ENCODE data around the gene RNU1-3. TPM values are rescaled to one million over a fixed set of nuclear protein-coding genes. Genes with fewer than 3 reads are reported as not detected.
A peak's percentile ranks its signal among the peaks of the same experiment; 100 is the strongest.
"Not testable (repeated sequence)": the region's sequence is repeated elsewhere in the genome, so short reads cannot be mapped to it uniquely, and the experiment has no call there.

The RNU1-3 gene
- total RNA-seq, 1 donor from 2014 or later = 6,195 TPM

DNA sequence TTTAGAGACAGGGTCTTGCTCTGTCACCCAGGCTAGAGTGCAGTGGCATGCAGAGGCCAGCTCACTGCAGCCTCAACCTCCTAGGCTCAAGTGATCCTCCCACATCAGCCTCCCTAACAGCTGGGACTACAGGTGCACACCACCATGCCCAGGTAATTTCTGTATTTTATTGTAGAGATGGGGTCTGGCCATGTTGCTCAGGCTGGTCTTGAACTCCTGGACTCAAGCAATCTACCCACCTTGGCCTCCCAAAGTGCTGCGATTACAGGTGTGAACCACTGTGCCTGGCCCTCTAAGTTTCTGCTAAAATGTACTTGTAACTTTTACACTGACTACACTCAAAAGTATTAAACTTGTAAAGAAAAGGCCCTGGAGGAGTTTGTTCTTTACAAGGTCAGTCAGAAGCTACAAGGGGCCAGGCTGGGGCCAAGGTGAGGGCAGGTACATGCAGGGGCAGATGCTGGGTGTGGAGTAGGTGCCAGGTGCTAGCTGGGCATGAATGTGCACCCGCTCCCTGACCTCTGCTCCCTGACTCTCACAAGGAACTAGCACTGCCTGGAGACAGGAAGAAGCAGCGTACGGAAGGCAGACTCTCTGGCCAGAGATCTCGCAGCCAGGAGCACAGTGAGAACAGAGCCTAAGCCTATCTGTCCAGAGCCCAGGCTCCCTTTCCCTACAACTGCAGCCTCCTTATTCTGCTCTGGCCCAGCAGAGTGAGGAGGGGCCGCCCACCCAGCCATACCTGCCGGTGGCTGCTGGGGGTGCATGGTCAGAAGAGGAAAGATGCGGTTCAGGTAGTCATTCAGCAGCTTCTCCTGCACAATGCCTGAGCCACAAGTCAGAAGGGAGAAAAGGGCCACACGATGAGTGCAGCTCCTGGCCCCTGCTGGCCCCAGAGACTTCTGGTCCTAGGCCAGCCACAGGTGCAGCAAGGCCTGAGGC is 24.5 kb downstream of the RNU1-3 start:
- peak; percentile 72 for DNase-seq (ENCODE audit: low spot score)
- intact Hi-C loops (cut with DNase I) = not testable (repeated sequence)

DNA sequence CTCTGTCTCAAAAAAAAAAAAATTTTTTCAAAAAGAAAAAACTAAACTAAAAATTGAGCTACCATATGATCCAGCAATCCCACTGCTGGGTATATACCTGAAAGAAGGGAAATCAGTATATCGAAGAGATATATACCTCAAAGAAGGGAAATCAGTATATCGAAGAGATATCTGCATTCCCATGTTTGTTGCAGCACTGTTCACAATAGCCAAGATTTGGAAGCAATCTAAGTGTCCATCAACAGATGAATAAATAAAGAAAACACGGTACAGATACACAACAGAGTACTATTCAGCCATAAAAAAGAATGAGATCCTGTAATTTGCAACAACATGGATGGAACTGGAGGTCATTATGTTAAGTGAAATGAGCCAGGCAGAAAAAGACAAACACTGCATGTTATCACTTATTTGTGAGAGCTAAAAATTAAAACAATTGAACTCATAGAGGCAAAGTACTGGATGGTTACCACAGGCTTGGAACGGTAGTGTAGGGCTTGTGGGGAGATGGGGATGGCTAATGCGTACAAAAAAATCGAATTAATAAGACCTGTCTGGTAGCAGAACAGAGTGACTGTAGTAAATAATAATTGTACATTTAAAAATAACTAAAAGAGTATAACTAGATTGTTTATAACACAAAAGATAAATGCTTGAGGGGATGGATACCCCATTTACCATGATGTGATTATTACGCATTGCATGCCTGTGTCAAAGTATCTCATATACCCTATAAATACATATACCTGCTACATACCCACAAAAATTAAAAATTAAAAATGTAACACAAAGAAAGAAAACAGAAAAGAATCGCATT is 25.4 kb downstream of the RNU1-3 start:
- intact Hi-C loops (cut with DNase I) = not testable (repeated sequence)

GRCh38 chr1:16639091-16640031 is 27.4 kb downstream of the RNU1-3 start:
- peak; percentile 76 for DNase-seq (ENCODE audit: low spot score)
- intact Hi-C loops (cut with DNase I) = not testable (repeated sequence)

More for the DNA sequence above, 25.4 kb downstream of the RNU1-3 start:
- DNase-seq (ENCODE audit: low spot score) = not testable (repeated sequence)

GRCh38 chr1:16637941-16638778 is 28.6 kb downstream of the RNU1-3 start:
- DNase-seq (ENCODE audit: low spot score) = peak; percentile 75
- intact Hi-C loops (cut with DNase I) = not testable (repeated sequence)

DNA sequence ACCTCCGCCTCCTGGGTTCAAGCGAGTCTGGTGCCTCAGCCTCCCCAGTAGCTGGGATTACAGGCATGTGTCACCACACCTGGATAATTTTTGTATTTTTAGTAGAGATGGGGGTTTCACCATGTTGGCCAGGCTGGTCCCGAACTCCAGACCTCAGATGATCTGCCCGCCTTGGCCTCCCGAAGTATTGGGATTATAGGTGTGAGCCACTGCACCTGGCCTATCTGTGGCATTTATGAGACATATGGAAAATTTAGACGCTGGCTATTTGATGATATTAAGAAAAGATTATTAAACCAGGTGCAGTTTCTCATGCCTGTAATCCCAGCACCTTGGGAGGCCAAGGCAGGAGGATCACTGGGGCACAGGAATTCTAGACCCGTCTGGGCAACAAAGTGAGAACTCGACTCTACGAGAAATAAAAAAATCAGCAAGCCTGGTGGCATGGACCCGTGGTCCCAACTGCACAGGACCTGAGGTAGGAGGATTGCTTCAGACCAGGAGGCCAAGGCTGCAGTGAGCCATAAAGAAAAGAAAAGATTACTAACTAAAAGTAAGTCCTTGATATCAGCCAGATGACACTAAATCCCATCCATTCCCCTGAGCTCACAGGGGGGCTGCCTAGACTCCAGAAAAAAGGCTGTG is 30.1 kb downstream of the RNU1-3 start:
- intact Hi-C loops (cut with DNase I) = not testable (repeated sequence)
- DNase-seq (ENCODE audit: low spot score) = peak; percentile 75

DNA sequence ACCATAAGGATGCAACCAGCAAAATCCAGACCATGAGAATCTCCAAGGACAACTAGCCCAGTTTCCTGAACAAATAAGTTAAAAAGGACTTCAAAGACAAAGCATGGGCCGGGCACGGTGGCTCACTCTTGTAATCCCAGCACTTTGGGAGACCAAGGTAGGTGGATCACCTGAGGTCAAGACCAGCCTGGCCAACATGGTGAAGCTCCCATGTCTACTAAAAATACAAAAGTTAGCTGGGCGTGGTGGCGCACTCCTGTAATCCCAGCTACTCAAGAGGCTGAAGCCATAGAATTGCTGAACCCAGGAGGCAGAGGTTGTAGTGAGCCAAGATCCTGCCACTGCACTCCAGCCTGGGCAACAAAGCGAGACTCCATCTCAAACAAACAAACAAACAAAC is 30.8 kb downstream of the RNU1-3 start:
- DNase-seq (ENCODE audit: low spot score) = peak; percentile 75
- intact Hi-C loops (cut with DNase I) = not testable (repeated sequence)

DNA sequence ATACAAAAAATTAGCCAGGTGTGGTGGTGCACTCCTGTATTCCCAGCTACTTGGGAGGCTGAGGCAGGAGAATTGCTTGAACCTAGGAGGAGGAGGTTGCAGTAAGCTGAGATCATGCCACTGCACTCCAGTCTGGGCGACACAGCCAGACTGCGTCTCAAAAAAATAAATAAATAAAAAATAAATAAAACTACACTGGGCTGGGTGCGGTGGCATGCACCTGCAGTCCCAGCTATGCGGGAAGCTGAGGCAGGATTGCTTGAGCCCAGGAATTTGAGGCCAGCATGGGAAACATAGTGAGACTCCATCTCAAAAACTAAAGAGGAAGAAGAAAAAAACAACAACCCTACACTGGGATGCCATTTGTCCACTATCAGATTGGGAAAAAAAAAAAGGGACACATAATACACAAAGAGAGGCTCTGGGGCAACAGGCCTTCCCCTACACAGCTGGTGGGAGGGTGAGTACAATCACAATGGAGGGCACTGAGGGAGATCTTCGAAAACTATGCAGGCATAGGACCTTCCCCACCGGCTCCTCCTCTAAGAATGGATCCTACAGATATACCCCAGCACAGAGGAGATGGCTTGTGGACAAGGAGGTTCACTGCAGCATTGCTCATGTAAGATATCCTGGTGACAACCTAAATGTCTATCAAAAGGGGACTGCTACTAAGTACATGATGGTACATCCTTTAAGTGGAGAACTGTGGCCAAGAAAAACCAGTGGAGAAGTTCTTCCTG is 33.0 kb downstream of the RNU1-3 start:
- intact Hi-C loops (cut with DNase I) = not testable (repeated sequence)
- peak; percentile 74 for DNase-seq (ENCODE audit: low spot score)

DNA sequence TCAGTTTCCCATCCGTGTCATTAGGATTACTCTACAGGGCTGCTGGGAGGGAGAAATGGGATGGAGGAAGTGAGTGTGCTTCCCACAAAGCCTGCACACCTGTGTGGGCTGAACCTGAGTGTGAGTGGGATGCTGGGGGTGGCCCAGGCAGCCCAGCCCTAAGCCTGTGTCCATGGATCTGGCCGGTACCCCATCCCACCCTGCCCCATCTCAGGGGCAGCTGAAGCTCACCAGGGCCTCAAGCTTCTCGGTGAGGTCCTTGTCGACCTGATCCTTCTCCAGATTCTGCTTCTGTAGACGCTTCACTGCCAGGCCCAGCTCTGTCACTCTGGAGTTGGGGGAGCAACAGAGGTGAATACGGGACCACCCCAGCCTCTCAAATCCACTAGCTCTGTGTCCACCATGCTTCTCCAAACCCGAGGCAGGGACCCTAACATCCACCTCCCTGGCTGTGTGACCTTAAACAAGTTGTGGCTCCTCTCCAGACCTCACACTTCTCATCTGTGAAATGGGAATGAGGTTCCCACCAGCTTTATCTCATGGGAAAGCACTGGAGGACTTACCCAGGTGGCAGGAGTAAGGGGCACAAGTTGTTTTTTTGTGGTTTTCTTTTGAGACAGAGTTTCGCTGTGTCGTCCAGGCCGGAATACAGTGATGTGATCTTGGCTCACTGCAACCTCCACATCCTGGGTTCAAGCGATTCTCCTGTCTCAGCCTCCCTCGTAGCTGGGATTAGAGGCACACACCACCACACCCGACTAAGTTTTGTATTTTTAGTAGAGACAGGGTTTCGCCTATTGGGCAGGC is 34.5 kb downstream of the RNU1-3 start:
- intact Hi-C loops (cut with DNase I); DNase-seq (ENCODE audit: low spot score): not testable (repeated sequence)

- intact Hi-C loops (cut with DNase I) = no loop called here
- DNase-seq (ENCODE audit: low spot score) = peak; percentile 75
Observed at GRCh38 chr1:16631248-16632043, 35.3 kb downstream of the RNU1-3 start.

DNA sequence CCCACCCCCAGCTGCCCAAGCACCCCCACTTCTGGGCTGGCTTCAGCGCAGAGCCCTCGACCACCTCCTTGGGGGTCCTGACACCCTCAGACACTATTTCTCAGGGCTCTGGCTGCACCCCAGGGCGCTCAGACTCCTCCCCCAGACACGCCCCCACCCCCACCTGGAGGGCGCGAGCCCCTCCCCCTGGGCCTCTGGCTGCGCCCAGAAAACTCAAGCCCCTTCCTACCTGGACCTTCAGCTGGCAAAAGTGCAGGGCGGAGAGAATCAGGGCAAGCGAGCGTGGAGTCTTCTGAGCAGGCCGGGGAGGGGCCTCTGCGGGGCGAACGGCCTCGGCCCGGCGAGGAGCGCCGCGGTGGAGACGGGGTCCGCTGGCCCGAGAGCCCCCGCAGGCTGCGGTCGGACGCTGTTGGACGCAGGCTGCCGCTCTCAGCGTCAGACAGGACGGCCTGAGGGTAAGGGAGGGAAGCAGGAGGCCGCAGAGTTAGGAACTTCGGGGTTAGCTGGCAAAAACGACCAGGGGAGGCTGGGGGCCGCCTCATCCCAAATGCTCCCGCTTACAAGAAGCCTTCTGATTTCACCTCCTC is 36.0 kb downstream of the RNU1-3 start:
- DNase-seq (ENCODE audit: low spot score) = peak; percentile 77

GRCh38 chr1:16629916-16630530 is 36.7 kb downstream of the RNU1-3 start:
- peak; percentile 76 for DNase-seq (ENCODE audit: low spot score)
- intact Hi-C loops (cut with DNase I) = not testable (repeated sequence)

More for the DNA sequence above, 36.0 kb downstream of the RNU1-3 start:
- intact Hi-C loops (cut with DNase I) = no loop called here

- intact Hi-C loops (cut with DNase I) = no loop called here
- peak; percentile 81 for DNase-seq (ENCODE audit: low spot score)
Observed at GRCh38 chr1:16628361-16629111, 38.2 kb downstream of the RNU1-3 start.

DNA sequence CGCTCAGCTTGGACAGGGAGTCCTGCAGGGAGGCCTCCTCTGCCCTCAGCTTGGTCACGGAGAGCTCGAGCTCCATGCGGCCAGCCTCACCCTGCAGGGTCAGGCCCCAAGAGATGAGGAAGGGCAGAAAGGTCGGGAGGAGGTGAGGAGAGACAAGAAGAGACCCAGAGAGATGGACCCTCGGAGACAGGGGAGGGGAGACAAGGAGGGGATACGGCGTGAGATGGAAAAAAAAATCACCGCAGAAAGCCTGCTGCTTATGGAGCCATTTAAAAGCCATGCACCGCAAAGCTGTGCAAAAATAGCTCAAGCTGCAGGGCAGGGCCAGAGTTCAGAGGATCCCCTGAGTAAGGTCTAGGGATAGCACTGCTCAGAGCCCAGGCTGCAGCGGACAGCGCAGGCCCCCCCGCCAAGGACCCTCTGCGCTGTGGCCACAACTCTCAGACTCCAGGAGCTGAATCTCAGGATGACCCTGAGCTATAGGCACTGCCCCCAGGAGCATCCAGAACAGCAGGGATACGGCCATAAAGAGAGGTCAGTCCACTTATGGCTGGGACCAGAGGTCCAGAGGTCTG is 40.3 kb downstream of the RNU1-3 start:
- intact Hi-C loops (cut with DNase I) = not testable (repeated sequence)
- peak; percentile 72 for DNase-seq (ENCODE audit: low spot score)

Measured in cardiac septum (tissue), 1 donor.